GM19328 (cell line): Measurements from ENCODE around the gene CDHR5.

ENCODE experiments used
- ATAC-seq: cut with Tn5 transposase; IDR thresholded peaks from one replicate; pipeline ENCODE4 v1.9.1; 2021; ENCODE audit warnings: mild to moderate bottlenecking, moderate library complexity; ENCODE audit not compliant: unreplicated experiment

Gene CDHR5

GRCh38 chr11:569158-569885 is 55.4 kb downstream of the CDHR5 start:
- no peak for ATAC-seq

GRCh38 chr11:568306-569157 is 56.2 kb downstream of the CDHR5 start:
- peak; percentile 81 for ATAC-seq

GRCh38 chr11:567629-568292 is 57.0 kb downstream of the CDHR5 start:
- ATAC-seq: no peak

GRCh38 chr11:567011-567628 is 57.6 kb downstream of the CDHR5 start:
- ATAC-seq: no peak
